Breast epithelium (tissue), 4 donors: ENCODE results near the gene ELP1. TPM values are rescaled to one million over a fixed set of nuclear protein-coding genes. Genes with fewer than 3 reads are reported as not detected.
"Not testable (repeated sequence)": the region's sequence is repeated elsewhere in the genome, so short reads cannot be mapped to it uniquely, and the experiment has no call there.

Experiments used
- DNase-seq, 2 donors: peaks; one replicate each; pipeline ENCODE4 v3.0.0-alpha.2; 2019; ENCODE audit warnings: low spot score in 2 of 2
- H3K27ac ChIP-seq, 2 donors: fragments of 200-600 bp; sonication (generic) in 1 of 2; one replicate each; pipeline ENCODE4 v1.5.1; 2016 to 2019; ENCODE audit warnings: mild to moderate bottlenecking in 1 of 2
- H3K27me3 ChIP-seq, 2 donors: fragments of 200-600 bp; sonication (generic) in 1 of 2; one replicate each; pipeline versions ENCODE4 v1.5.1 to v1.6.0; 2017 to 2019; ENCODE audit warnings: control low read depth in 1 of 2, mild to moderate bottlenecking in 1 of 2
- H3K36me3 ChIP-seq: fragments of 200-600 bp; one replicate; pipeline ENCODE4 v1.5.1; 2019
- H3K4me1 ChIP-seq, 2 donors: fragments of 200-600 bp; sonication (generic); one replicate each; pipeline ENCODE4 v1.5.1; 2016 to 2019; ENCODE audit warnings: control low read depth in 1 of 2
- H3K4me3 ChIP-seq, 3 donors: fragments of 200-600 bp; sonication (generic); 1 replicate in 2 of 3; 2 replicates in 1 of 3; pipeline ENCODE4 v1.5.1; 2016 to 2019; ENCODE audit warnings: mild to moderate bottlenecking in 3 of 3, moderate library complexity in 2 of 3
- H3K9me3 ChIP-seq, 2 donors: fragments of 200-600 bp; sonication (generic) in 1 of 2; one replicate each; pipeline ENCODE4 v1.5.1; 2016 to 2019; ENCODE audit warnings: control low read depth in 1 of 2
- CTCF ChIP-seq, 3 donors: fragments of 450-650 bp; IDR thresholded peaks; one replicate each; pipeline ENCODE4 v1.5.1; 2016 to 2017; ENCODE audit warnings: antibody characterized with exemption in 3 of 3, mild to moderate bottlenecking in 3 of 3, moderate library complexity in 3 of 3
- POLR2A ChIP-seq: fragments of 450-650 bp; IDR thresholded peaks from one replicate; pipeline ENCODE4 v1.6.1; 2016; ENCODE audit warnings: antibody characterized with exemption, mild to moderate bottlenecking, moderate library complexity
- POLR2AphosphoS5 ChIP-seq, 3 donors: sonication (generic); formaldehyde crosslinking; IDR thresholded peaks; one replicate each; pipeline ENCODE4 v1.6.1; 2017; ENCODE audit warnings: antibody characterized with exemption in 3 of 3
- intact Hi-C: fragments of 100-400 bp; cut with DNase I; formaldehyde crosslinking; loops from one replicate; pipeline ENCODE4 v1.15.1; 2023; ENCODE audit warnings: low total_unique reads
- total RNA-seq, 3 donors: library from RNA; depleted of rRNA; stranded (reverse); fragments of >200 nt; gene quantifications; one replicate each; pipeline ENCODE4 v1.1.0, GENCODE V29; 2016

The ELP1 gene
- total RNA-seq, 3 donors from 2014 or later = 18.2 to 27.8 (median 22.6) TPM

- DNase-seq = no peak
- no peak overlapping the region for H3K4me3 ChIP-seq
Measured at GRCh38 chr9:108850293-108850897, 83.5 kb downstream of the ELP1 start.

GRCh38 chr9:108848296-108848695, 85.6 kb downstream of the ELP1 start:
- H3K27ac ChIP-seq, H3K9me3 ChIP-seq, H3K27me3 ChIP-seq, H3K36me3 ChIP-seq, H3K4me1 ChIP-seq, intact Hi-C loops, H3K4me3 ChIP-seq, DNase-seq: not testable (repeated sequence)

More at GRCh38 chr9:108850293-108850897, 83.5 kb downstream of the ELP1 start:
- no peak overlapping the region for H3K27ac ChIP-seq
- no peaks in the 10 kb centered on the region for H3K27me3 ChIP-seq
- no peaks in the 10 kb centered on the region for H3K36me3 ChIP-seq
- H3K4me1 ChIP-seq = no peaks in the 10 kb centered on the region
- intact Hi-C loops = no loop called here
- H3K9me3 ChIP-seq = no peaks in the 10 kb centered on the region
- no peak for TF ChIP-seq POLR2AphosphoS5 (IDR thresholded peaks at IDR 0.05)
- no peak for TF ChIP-seq POLR2A
- no peak for TF ChIP-seq CTCF (IDR thresholded peaks at IDR 0.05)

GRCh38 chr9:108845947-108846346, 88.0 kb downstream of the ELP1 start:
- TF ChIP-seq POLR2AphosphoS5 (IDR thresholded peaks at IDR 0.05) = no peak
- no peak for TF ChIP-seq POLR2A
- TF ChIP-seq CTCF (IDR thresholded peaks at IDR 0.05) = no peak

GRCh38 chr9:108845507-108845906, 88.4 kb downstream of the ELP1 start:
- intact Hi-C loops = no loop called here
- Histone ChIP-seq H3K36me3 (no peaks in the 10 kb centered on the region), H3K27ac (no peak overlapping the region), H3K4me3 (no peak overlapping the region), H3K4me1 (no peaks in the 10 kb centered on the region), H3K27me3 (no peaks in the 10 kb centered on the region), H3K9me3 (no peaks in the 10 kb centered on the region)
- no peak for DNase-seq
- TF ChIP-seq POLR2A = no peak
- no peak for TF ChIP-seq CTCF (IDR thresholded peaks at IDR 0.05)
- no peak for TF ChIP-seq POLR2AphosphoS5 (IDR thresholded peaks at IDR 0.05)

More at GRCh38 chr9:108845947-108846346, 88.0 kb downstream of the ELP1 start:
- Histone ChIP-seq H3K4me1 (no peaks in the 10 kb centered on the region), H3K9me3 (no peaks in the 10 kb centered on the region), H3K27ac (no peak overlapping the region), H3K27me3 (no peaks in the 10 kb centered on the region), H3K36me3 (no peaks in the 10 kb centered on the region), H3K4me3 (no peak overlapping the region)
- no peak for DNase-seq
- intact Hi-C loops = no loop called here

GRCh38 chr9:108844856-108845255, 89.1 kb downstream of the ELP1 start:
- Histone ChIP-seq H3K27ac (no peak overlapping the region), H3K36me3 (no peaks in the 10 kb centered on the region), H3K4me1 (no peaks in the 10 kb centered on the region), H3K27me3 (no peaks in the 10 kb centered on the region), H3K4me3 (no peak overlapping the region), H3K9me3 (no peaks in the 10 kb centered on the region)
- DNase-seq = no peak
- TF ChIP-seq POLR2A (no peak), POLR2AphosphoS5 (IDR thresholded peaks at IDR 0.05) (no peak), CTCF (IDR thresholded peaks at IDR 0.05) (no peak)
- intact Hi-C loops = no loop called here

GRCh38 chr9:108844391-108844790, 89.5 kb downstream of the ELP1 start:
- TF ChIP-seq POLR2A = no peak
- Histone ChIP-seq H3K36me3 (no peaks in the 10 kb centered on the region), H3K9me3 (no peaks in the 10 kb centered on the region), H3K4me3 (no peak overlapping the region), H3K27ac (no peak overlapping the region), H3K4me1 (no peaks in the 10 kb centered on the region), H3K27me3 (no peaks in the 10 kb centered on the region)
- DNase-seq = no peak
- intact Hi-C loops = no loop called here
